ENCODE results near the gene TRHDE. TPM values are rescaled to one million over a fixed set of nuclear protein-coding genes. Genes with fewer than 3 reads are reported as not detected.

Gene TRHDE
- total RNA-seq, 2 donors from 2014 or later = 0.57 to 8.7 TPM

GRCh38 chr12:72368298-72368697, 96.1 kb downstream of the TRHDE start:
- H3K4me3 ChIP-seq = no peak overlapping the region
- intact Hi-C loops (cut with DNase I) = no loop called here
- H3K9ac ChIP-seq (ENCODE audit: low read depth in 2 of 2, low read length in 2 of 2) = no peak overlapping the region
- H3K27ac ChIP-seq = no peak overlapping the region
- H3K36me3 ChIP-seq = no peaks in the 10 kb centered on the region
- TF ChIP-seq CTCF (IDR thresholded peaks at IDR 0.05) = no peak
- no peaks in the 10 kb centered on the region for H3K27me3 ChIP-seq
- H3K4me1 ChIP-seq = no peaks in the 10 kb centered on the region
- H3K9me3 ChIP-seq = no peaks in the 10 kb centered on the region
- DNase-seq = no peak

- Histone ChIP-seq H3K4me3 (no peak overlapping the region), H3K9ac (ENCODE audit: low read depth in 2 of 2, low read length in 2 of 2) (no peak overlapping the region), H3K9me3 (no peaks in the 10 kb centered on the region), H3K4me1 (no peaks in the 10 kb centered on the region), H3K36me3 (no peaks in the 10 kb centered on the region), H3K27me3 (no peaks in the 10 kb centered on the region), H3K27ac (no peak overlapping the region)
- no peak for DNase-seq
- intact Hi-C loops (cut with DNase I) = no loop called here
- TF ChIP-seq CTCF (IDR thresholded peaks at IDR 0.05) = no peak
Measured at GRCh38 chr12:72368719-72369422, 96.7 kb downstream of the TRHDE start.

- Histone ChIP-seq H3K9me3 (no peaks in the 10 kb centered on the region), H3K4me3 (no peak overlapping the region), H3K9ac (ENCODE audit: low read depth in 2 of 2, low read length in 2 of 2) (no peak overlapping the region), H3K27ac (no peak overlapping the region), H3K4me1 (no peaks in the 10 kb centered on the region), H3K27me3 (no peaks in the 10 kb centered on the region), H3K36me3 (no peaks in the 10 kb centered on the region)
- intact Hi-C loops (cut with DNase I) = no loop called here
- no peak for DNase-seq
- TF ChIP-seq CTCF (IDR thresholded peaks at IDR 0.05) = no peak
Measured at GRCh38 chr12:72369423-72369959, 97.3 kb downstream of the TRHDE start.

GRCh38 chr12:72380441-72380840, 108.3 kb downstream of the TRHDE start:
- Histone ChIP-seq H3K27me3 (no peaks in the 10 kb centered on the region), H3K36me3 (no peaks in the 10 kb centered on the region), H3K9me3 (no peaks in the 10 kb centered on the region), H3K4me1 (no peaks in the 10 kb centered on the region), H3K4me3 (no peak overlapping the region), H3K27ac (no peak overlapping the region), H3K9ac (ENCODE audit: low read depth in 2 of 2, low read length in 2 of 2) (no peak overlapping the region)
- DNase-seq = no peak
- intact Hi-C loops (cut with DNase I) = no loop called here
- no peak for TF ChIP-seq CTCF (IDR thresholded peaks at IDR 0.05)

- Histone ChIP-seq H3K9ac (ENCODE audit: low read depth in 2 of 2, low read length in 2 of 2) (no peak overlapping the region), H3K9me3 (no peaks in the 10 kb centered on the region), H3K36me3 (no peaks in the 10 kb centered on the region), H3K27ac (no peak overlapping the region), H3K4me1 (no peaks in the 10 kb centered on the region), H3K4me3 (no peak overlapping the region), H3K27me3 (no peaks in the 10 kb centered on the region)
- TF ChIP-seq CTCF (IDR thresholded peaks at IDR 0.05) = no peak
- no peak for DNase-seq
- intact Hi-C loops (cut with DNase I) = no loop called here
Measured at GRCh38 chr12:72388322-72388721, 116.2 kb downstream of the TRHDE start.

Measured in colonic mucosa (tissue), 4 donors.